Muscle layer of colon (tissue), 2 donors: ENCODE measurements around the gene CNTN4.

Experiments
- H3K27ac ChIP-seq: one replicate; pipeline ENCODE4 v1.7.0; 2013; ENCODE audit warnings: low read depth, mild to moderate bottlenecking, low read length, moderate library complexity
- H3K27me3 ChIP-seq, 2 donors: one replicate each; pipeline ENCODE4 v1.7.0; 2013; ENCODE audit warnings: low read length in 2 of 2, mild to moderate bottlenecking in 2 of 2; ENCODE audit not compliant: insufficient read depth in 2 of 2, control insufficient read depth in 1 of 2
- H3K36me3 ChIP-seq: one replicate; pipeline ENCODE4 v1.7.0; 2013; ENCODE audit warnings: mild to moderate bottlenecking, low read length; ENCODE audit not compliant: insufficient read depth
- H3K4me1 ChIP-seq: one replicate; pipeline ENCODE4 v1.7.0; 2013; ENCODE audit warnings: mild to moderate bottlenecking, low read length; ENCODE audit not compliant: insufficient read depth
- H3K4me3 ChIP-seq, 2 donors: one replicate each; pipeline ENCODE4 v1.7.0; 2013; ENCODE audit warnings: low read length in 2 of 2, low read depth in 1 of 2, mild to moderate bottlenecking in 1 of 2, moderate library complexity in 1 of 2
- H3K9ac ChIP-seq: one replicate; pipeline ENCODE4 v1.7.0; 2013; ENCODE audit warnings: low read length
- H3K9me3 ChIP-seq: one replicate; pipeline ENCODE4 v1.7.0; 2013; ENCODE audit warnings: mild to moderate bottlenecking, low read length
- donor health status: abdominal sarcoma.
- donor health status: Adenocarcinoma of cecum.

CNTN4 gene

DNA sequence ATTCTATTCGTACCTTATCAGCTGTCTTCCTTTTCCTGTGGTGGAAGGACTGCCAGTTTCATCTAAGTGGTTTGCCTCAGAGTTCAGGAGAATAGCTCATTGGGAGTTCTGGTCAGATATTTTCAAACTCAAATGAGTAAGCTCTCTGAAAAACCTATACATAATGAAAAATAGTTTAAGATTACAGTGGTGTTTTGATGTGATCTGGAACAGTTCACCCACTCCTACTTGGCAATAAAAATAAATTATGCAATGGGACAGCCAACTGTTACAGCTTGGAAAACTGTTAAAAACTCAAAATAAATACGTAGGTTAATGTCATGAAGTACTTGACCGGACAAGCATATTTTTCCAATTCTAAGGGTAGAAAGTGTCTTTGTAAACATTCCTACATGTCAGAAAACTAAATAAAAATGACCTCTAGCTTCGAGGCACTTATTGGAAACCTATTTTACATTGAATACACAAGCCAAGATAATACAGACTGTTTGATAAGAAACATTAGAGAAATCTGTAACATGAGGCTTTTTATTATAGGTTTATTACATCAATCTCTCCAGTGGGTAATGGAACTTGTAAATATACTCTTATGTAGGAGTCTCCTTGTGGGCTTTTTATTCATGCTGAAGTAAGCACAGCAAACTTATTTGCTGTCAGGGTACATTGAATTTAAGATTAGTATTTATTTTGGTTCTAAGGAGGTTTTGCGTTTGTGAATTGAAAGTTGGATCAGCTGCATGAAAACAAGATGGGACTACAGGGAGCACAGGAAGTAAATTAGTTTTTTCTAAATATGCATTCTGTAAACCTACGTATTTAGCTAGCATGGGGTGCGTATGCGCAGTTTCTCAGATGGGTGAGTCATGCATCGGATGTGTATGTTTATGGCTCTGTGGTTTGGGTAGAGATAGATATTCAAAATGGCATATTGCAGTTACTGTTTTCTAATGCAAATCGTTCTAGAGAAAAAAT, 558.4 kb downstream of the CNTN4 start:
- no peaks in the 10 kb centered on the region for H3K36me3 ChIP-seq
- H3K4me3 ChIP-seq: no peak overlapping the region
- H3K27me3 ChIP-seq: no peaks in the 10 kb centered on the region
- no peaks in the 10 kb centered on the region for H3K9me3 ChIP-seq
- H3K27ac ChIP-seq: no peak overlapping the region
- H3K9ac ChIP-seq: no peak overlapping the region
- no peaks in the 10 kb centered on the region for H3K4me1 ChIP-seq

DNA sequence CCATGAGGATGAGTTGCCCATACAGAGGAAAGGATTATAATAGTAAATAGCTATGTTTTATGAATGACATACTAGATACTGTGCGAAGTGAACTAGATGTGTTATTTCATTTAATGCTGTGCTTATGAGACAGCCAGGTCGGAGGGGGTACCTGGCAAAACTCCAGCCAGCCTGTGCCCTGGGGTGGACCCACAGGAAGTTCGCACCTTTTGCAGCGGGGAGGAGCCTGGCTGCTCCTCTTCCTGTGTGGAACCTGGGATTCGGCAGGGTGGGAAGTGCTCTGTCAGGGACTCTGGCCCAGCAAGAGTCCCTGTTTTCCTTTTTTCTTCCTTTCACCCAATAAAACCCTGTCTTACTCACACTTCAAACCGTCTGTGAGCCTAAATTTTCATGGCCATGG, 559.3 kb downstream of the CNTN4 start:
- Histone ChIP-seq H3K9me3 (no peaks in the 10 kb centered on the region), H3K27me3 (no peaks in the 10 kb centered on the region), H3K36me3 (no peaks in the 10 kb centered on the region), H3K27ac (no peak overlapping the region), H3K9ac (no peak overlapping the region), H3K4me1 (no peaks in the 10 kb centered on the region), H3K4me3 (no peak overlapping the region)

DNA sequence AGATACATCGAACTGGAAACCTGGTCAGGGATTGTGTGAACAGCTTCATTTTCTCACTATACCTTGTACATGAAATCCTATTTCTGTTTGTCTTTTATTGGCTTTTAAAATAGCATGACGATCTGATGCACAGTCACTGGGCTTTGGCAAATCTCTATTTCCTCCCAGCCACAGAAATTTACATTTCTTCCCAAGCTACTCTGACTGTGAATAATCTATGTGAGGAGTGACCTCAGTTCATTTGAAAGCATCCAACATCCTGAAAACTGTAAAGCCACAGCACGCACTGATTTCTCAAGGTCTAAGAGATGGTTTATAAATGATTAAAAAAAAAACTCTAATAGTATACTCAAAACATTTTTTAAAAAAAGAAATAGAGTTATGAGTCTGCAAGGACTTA, 561.2 kb downstream of the CNTN4 start:
- Histone ChIP-seq H3K4me3 (no peak overlapping the region), H3K27me3 (no peaks in the 10 kb centered on the region), H3K9me3 (no peaks in the 10 kb centered on the region), H3K4me1 (no peaks in the 10 kb centered on the region), H3K27ac (no peak overlapping the region), H3K36me3 (no peaks in the 10 kb centered on the region), H3K9ac (no peak overlapping the region)

DNA sequence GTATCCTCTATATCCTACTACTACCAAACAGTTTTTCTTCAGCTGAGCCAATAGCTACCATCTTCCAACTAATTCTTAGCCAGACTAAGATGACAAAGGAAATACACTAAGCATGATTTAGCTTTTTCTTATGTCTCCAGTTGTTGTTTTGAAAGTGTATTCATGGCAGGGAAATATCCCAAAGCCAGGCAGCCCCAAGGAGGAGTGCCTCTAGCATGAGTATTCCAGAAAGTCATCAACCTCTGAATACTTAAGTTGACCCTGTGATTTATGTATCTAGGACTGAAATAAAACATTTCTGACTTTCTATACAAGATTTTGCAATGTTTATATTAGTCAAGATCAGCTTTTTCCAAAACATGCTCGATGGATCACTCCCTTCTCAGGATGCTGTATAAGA, 562.4 kb downstream of the CNTN4 start:
- Histone ChIP-seq H3K4me1 (no peaks in the 10 kb centered on the region), H3K9ac (no peak overlapping the region), H3K27ac (no peak overlapping the region), H3K4me3 (no peak overlapping the region), H3K27me3 (no peaks in the 10 kb centered on the region), H3K36me3 (no peaks in the 10 kb centered on the region), H3K9me3 (no peaks in the 10 kb centered on the region)

DNA sequence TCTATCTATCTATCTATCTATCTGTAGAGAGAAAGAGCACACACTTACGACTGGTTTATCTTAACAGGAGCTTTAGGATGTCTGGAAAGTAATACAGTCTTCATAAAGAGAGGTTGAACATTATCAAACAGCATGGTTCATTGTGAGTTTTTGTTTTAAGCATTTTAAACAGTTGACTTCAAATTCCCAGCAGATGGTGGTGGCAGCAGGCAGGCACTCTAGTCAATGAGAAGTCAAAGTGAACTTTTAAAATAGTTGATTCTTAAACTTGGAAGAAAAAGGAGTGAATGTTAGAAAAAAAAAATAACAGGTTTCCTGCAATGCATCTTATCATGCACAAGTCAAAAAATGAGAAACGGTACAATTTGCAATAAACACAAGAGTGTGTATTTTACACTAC, 578.8 kb downstream of the CNTN4 start:
- no peak overlapping the region for H3K4me3 ChIP-seq
- H3K4me1 ChIP-seq: no peaks in the 10 kb centered on the region
- H3K27ac ChIP-seq: no peak overlapping the region
- H3K36me3 ChIP-seq: no peaks in the 10 kb centered on the region
- H3K9me3 ChIP-seq: no peaks in the 10 kb centered on the region
- no peak overlapping the region for H3K9ac ChIP-seq
- H3K27me3 ChIP-seq: no peaks in the 10 kb centered on the region

DNA sequence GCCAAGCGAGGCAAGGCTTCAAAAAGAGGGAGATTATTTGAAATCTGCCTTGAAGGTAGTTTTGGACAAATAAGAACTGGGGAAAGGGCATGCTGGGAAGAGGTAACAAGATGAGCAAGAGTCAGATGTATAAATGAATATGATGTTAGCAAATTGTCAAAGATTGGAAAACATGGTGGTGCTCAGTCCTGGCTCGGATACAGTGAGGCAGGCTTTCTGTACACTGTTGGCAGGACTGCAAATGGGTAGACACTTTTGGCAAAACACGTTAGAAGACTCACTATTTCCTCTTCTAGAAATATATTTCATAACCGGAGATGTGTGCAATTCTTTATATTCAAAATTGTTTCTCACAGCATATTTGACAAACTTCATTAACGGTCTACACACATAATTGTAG, 581.6 kb downstream of the CNTN4 start:
- no peaks in the 10 kb centered on the region for H3K27me3 ChIP-seq
- no peak overlapping the region for H3K27ac ChIP-seq
- no peaks in the 10 kb centered on the region for H3K4me1 ChIP-seq
- no peaks in the 10 kb centered on the region for H3K36me3 ChIP-seq
- no peak overlapping the region for H3K4me3 ChIP-seq
- no peak overlapping the region for H3K9ac ChIP-seq
- no peaks in the 10 kb centered on the region for H3K9me3 ChIP-seq

DNA sequence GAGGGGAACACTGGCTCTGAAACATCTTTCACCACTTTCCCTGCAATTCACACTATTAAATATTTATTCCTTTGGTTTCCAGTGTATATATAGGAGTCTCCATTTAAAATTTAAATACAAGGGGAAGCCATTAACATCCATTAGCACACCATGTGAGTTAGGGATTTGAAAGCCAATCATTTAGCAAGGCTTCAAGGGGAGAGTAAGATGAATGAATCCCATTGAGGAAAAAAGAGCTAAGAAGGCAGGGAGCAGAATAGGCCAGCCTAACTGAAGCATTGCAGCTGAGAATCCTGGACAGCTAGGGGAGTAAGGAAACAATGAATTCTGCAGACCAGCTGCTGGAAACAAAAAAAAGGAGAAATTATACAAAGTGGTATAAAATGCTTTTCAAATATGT, 585.4 kb downstream of the CNTN4 start:
- Histone ChIP-seq H3K36me3 (no peaks in the 10 kb centered on the region), H3K27me3 (no peaks in the 10 kb centered on the region), H3K4me3 (no peak overlapping the region), H3K9ac (no peak overlapping the region), H3K27ac (no peak overlapping the region), H3K9me3 (no peaks in the 10 kb centered on the region), H3K4me1 (no peaks in the 10 kb centered on the region)

DNA sequence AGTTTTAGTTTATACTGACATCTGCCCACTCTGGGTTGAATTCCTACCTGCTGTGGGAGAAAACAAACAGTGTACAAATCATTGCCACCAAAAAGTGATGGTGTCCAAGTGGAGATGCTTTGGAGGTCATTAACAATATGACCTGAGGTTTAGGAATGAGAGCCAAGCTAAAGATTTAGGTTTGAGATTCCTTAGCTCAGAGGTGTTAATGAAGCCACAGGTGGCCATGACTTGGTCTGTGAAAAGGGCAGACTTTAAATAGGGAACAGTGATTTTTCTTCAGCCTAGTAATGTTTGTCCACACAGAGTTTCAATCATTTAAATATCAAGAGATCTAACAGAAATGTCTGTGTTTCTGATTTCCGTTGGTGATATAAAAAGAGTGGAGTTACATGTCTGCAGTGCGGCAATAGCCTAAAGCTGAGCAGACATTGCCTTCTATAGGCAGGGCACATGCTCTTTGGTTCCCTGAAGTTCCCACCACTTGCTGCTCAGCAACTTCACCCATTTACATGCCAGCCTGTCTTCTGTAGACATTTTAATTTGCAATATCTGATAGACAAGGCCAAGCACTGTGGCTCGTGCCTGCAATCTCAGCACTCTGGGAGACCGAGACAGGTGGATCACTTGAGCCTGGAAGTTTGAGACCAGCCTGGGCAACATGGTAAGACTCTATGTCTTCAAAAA, 588.3 kb downstream of the CNTN4 start:
- Histone ChIP-seq H3K36me3 (no peaks in the 10 kb centered on the region), H3K9me3 (no peaks in the 10 kb centered on the region), H3K9ac (no peak overlapping the region), H3K4me1 (no peaks in the 10 kb centered on the region), H3K4me3 (no peak overlapping the region), H3K27ac (no peak overlapping the region), H3K27me3 (no peaks in the 10 kb centered on the region)

DNA sequence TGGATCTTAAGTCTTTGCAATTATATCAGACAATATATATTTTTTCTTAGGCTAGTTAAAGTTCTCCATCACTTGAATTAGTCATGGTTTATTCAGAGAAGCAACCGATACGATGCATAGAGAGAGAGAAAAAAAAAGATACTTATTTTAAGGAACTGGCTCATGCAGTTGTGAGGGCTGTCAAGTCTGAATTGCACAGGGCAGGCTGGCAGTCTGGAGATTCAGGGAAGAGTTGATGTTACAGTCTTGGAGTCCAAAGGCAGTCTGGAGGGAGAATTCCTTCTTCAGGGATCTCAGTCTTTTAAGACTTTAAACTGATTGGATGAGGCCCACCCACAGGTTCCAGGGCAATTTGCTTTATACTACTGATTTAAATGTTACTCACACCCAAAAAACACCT, 598.9 kb downstream of the CNTN4 start:
- Histone ChIP-seq H3K36me3 (no peaks in the 10 kb centered on the region), H3K27me3 (no peaks in the 10 kb centered on the region), H3K9ac (no peak overlapping the region), H3K4me1 (no peaks in the 10 kb centered on the region), H3K4me3 (no peak overlapping the region), H3K27ac (no peak overlapping the region), H3K9me3 (no peaks in the 10 kb centered on the region)

DNA sequence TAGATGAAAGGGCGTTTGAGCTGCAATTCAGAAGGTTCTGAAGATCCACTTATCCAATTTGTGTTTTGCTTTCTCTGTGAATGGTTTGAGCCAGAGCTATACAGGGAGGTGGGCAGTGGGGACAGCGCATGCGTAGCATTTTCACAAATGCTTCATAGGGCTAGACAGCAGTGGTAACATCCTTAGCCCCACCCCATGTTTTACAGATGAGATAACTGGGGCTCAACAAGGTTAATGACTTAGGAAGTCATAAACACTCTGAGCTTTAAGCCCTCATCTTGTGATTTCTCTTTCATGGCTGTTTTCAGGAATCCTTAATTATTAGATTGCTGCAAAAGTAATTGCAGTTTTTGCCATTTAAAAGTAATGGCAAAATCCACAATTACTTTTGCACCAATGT, 602.8 kb downstream of the CNTN4 start:
- H3K9me3 ChIP-seq: no peaks in the 10 kb centered on the region
- no peak overlapping the region for H3K27ac ChIP-seq
- no peak overlapping the region for H3K4me3 ChIP-seq
- no peak overlapping the region for H3K9ac ChIP-seq
- H3K36me3 ChIP-seq: no peaks in the 10 kb centered on the region
- no peaks in the 10 kb centered on the region for H3K4me1 ChIP-seq
- H3K27me3 ChIP-seq: no peaks in the 10 kb centered on the region

DNA sequence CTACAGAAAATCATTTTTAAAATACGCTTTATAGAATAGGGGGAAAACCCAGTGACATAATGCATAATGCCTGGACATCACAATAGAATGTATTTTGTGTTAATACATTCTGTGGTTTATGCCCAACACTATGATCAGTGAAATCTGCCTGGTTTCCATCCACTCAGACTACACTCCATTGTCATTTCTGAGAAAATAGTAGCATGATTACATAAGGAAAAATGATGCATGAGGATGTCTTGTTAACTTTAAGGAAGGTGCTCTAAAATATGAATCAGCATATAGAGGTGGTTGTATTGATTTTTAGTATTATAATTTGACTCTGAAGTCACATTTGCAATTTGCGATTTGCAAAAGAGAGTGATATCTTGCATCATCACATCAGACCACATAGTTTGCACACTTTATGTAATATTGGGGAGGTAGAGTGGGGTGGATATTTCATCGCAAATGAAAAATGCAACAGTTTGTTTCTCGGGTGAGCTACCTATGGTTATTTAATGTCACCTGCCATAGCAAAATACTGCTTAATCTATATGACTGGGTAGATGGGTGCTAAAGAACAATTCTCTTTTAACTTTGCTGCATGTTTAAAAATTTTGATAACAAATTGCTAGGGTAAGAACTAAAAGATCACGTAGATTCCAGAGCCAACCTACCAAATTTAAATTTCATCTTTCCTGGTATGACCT, 607.6 kb downstream of the CNTN4 start:
- H3K27ac ChIP-seq: no peak overlapping the region
- no peak overlapping the region for H3K4me3 ChIP-seq
- H3K36me3 ChIP-seq: no peaks in the 10 kb centered on the region
- H3K9ac ChIP-seq: no peak overlapping the region
- H3K27me3 ChIP-seq: no peaks in the 10 kb centered on the region
- no peaks in the 10 kb centered on the region for H3K9me3 ChIP-seq
- no peaks in the 10 kb centered on the region for H3K4me1 ChIP-seq
